AG04449 (cell line): Measurements from ENCODE around the gene MROH2A.

ENCODE experiments used
- CTCF ChIA-PET: fragments of 350-600 bp; formaldehyde crosslinking; extraction: SDS; loops from one replicate; lab custom pipeline; 2021; ENCODE audit warnings: antibody characterized with exemption; lab: Yijun Ruan, JAX
- POLR2A ChIA-PET: fragments of 400-600, 350-600 bp; formaldehyde crosslinking; extraction: SDS; loops from one replicate; lab custom pipeline; 2020; ENCODE audit warnings: antibody characterized with exemption, inconsistent platforms; lab: Yijun Ruan, JAX
- DNase-seq: peaks from one replicate; pipeline ENCODE4 v3.0.0-alpha.2; 2010; ENCODE audit warnings: low read depth, low spot score
- H3K4me3 ChIP-seq: 2 replicates; pipeline ENCODE4 v1.5.1; 2011; ENCODE audit warnings: low read depth, mild to moderate bottlenecking, control low read depth, low read length
- TF ChIP-seq, protein P1 (sequence below): IDR thresholded peaks from one replicate; pipeline ENCODE4 v1.5.1; 2011; ENCODE audit warnings: mild to moderate bottlenecking, moderate library complexity, low read length, control low read depth, inconsistent platforms; ENCODE audit not compliant: insufficient read depth; ENCODE audit errors: missing control alignments

MROH2A gene

DNA sequence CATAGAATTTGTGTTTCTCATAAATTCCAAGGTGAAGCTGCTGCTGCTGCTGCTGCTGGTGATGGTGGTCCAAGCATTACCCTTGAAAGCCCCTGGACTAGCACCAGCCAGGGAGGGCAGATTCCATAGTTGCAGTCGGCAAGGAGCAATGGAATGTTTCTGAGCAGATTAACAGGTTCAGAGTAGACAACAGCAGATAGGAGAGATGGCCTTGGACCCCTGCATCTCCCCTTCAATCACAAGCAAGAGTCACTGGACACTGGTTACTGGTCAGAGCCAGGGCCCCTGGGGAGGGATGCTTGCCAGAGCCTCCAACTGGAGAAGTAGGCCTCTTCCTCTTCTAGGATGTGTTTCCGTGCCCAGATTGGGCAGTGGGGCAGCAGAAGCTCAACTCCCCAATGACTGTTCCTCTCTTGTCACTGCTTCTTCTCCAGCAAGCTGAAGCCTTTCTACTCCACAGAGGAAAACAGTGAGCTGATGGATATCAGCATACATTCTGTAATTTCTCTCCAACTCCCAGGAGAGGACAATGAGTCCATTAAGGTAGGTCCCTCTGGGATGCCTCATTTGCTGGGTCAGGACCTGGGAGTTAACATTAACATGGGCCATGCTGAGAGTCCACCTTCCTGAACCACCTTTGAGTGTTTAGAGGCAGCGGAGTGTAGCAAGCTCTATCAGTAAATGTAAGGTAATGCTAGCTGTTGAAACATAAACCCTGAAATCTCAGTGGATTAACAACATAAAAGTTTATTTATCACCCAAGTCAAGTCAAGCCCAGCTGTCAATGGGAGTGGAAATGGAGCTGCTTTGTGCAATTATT is 35.3 kb downstream of the MROH2A start:
- TF ChIP-seq, protein P1, sequence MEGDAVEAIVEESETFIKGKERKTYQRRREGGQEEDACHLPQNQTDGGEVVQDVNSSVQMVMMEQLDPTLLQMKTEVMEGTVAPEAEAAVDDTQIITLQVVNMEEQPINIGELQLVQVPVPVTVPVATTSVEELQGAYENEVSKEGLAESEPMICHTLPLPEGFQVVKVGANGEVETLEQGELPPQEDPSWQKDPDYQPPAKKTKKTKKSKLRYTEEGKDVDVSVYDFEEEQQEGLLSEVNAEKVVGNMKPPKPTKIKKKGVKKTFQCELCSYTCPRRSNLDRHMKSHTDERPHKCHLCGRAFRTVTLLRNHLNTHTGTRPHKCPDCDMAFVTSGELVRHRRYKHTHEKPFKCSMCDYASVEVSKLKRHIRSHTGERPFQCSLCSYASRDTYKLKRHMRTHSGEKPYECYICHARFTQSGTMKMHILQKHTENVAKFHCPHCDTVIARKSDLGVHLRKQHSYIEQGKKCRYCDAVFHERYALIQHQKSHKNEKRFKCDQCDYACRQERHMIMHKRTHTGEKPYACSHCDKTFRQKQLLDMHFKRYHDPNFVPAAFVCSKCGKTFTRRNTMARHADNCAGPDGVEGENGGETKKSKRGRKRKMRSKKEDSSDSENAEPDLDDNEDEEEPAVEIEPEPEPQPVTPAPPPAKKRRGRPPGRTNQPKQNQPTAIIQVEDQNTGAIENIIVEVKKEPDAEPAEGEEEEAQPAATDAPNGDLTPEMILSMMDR = no peak
- POLR2A ChIA-PET = no interaction called here
- no peak for DNase-seq
- CTCF ChIA-PET = interaction anchor here (1.4 kb wide), 1 partner anchor 365 kb away, joined by 4 read pairs; no protein-coding TSS in a partner anchor
- H3K4me3 ChIP-seq = no peak overlapping the region

DNA sequence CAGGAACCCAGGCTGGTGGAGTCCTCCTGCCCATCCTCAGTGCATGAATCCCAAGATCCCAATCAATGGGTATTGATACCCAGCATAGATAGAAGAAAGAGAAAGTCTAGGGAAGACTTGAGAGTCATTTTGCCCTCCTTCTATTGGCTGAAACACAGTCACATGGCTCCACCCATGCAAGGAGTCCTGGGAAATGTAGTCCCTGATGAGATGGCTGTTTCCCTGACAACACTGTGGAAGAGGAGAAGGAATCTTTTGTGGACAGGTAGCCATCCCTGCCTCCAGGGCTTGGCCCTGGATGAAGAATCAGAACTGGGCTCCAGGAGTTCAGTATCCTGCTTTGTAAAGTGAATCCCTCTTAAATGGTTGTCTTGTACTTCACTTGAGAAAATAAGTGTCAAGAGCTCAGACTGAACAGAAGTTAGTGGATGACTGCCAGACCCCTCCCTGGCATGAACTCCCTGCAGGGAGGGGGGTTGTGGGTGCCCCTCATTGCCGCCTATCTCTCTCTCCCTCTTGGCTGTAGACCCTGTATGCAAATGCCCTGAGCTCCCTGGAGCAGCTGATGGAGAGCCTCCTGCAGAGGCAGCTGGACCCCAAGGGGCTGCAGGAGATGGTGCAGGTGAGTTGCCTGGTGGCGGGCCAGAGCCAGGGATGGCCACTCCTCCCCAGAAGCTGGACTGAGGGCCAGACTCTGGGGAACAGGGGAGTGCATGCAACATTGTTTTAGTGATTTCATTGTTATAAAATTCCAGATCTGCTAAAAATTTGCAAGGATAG is 36.1 kb downstream of the MROH2A start:
- TF ChIP-seq, protein P1 = no peak
- no peak overlapping the region for H3K4me3 ChIP-seq
- ChIA-PET CTCF (interaction anchor here (1.4 kb wide), 1 partner anchor 366 kb away, joined by 4 read pairs; no protein-coding TSS in a partner anchor), POLR2A (no interaction called here)
- DNase-seq = no peak

DNA sequence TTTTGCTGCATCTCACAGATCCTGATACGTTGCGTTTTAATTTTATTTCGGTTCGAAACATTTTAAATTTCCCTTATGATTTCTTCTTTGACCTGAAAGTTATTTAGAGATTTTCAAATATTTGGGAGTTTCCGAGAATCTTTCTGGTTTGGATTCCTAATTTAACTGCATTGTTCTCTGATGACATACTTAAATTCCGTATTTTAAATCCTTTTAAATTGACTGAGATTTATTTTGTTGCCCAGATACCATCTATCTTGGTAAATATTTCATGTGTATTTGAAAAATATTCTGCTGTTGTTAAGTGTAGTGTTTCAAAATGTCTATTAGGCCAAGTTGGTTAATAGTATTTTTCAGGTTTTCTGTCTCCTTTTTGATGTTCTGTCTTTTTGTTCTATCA is 37.7 kb downstream of the MROH2A start:
- POLR2A ChIA-PET = no interaction called here
- DNase-seq = no peak
- H3K4me3 ChIP-seq = no peak overlapping the region
- TF ChIP-seq, protein P1 = no peak
- CTCF ChIA-PET = no interaction called here

DNA sequence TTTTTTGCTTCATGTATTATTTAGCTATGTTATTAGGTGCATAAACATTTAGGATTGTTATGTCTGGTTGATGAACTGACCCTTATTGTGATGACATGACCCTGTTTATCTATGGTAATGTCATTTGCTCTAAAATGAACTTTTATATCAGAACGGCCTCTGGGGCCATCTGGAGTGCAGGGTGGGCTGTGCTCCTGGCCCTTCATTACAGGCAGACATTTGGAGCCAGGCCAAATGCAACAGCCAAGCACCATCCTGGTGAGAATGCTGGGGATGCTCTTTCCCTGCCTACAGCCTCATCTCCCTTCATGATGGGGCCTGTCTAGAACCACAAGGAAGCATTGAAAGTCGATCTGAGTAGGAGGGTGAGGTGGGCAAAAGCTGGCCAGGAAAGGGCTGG is 38.2 kb downstream of the MROH2A start:
- ChIA-PET CTCF (no interaction called here), POLR2A (no interaction called here)
- TF ChIP-seq, protein P1 = no peak
- no peak for DNase-seq
- no peak overlapping the region for H3K4me3 ChIP-seq

DNA sequence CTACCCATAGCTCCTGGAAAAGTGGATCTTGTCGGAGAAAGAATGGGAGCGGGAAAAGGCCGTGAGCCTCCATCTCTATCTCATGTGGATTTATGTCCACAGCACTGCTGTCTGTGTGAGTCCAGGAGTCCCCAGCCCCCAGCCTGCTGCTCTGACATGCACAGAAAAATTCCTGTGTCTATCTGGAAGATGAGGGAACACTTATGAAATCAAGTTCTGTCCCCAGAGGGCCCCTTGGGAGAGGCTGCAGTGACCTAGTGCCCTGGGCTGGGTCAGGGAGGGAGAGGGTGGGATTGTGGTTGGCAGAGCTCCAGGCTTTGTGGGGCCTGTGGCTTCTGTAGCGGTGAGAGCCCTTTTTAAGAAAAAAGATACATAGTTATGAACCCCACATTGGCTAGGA is 38.6 kb downstream of the MROH2A start:
- TF ChIP-seq, protein P1 = no peak
- ChIA-PET POLR2A (no interaction called here), CTCF (no interaction called here)
- DNase-seq = no peak
- H3K4me3 ChIP-seq = no peak overlapping the region

DNA sequence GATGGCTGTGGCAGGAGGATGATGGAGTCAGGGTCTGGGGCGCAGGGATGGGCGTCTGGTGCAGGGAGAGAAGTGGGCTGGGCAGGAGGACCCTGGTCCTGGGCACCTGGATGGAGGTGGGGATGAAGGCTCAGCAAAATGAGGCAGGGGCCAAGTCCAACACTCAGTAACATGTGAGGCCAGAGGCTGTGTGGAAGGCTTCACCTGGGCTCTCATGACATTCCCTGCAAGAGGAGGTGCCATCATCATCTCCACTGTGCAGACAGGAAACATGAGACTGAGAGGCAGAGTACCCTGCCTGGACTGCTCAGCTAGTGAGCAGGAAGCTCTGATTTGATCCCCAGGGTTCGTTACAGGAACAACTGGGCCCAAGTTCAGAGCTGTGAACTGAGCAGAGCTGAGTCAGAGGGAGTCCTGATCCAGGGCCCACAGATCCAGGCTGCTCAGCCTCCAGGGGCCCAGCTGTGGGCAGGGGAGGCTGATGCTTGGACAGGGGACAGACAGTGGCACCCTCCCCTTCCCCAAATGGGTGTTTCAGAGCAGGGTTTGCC is 39.3 kb downstream of the MROH2A start:
- ChIA-PET CTCF (no interaction called here), POLR2A (no interaction called here)
- DNase-seq = no peak
- TF ChIP-seq, protein P1 = no peak
- H3K4me3 ChIP-seq = no peak overlapping the region
